Measurements from ENCODE around the gene BRME1.

BRME1 gene

GRCh38 chr19:13844130-13844631, 61.7 kb downstream of the BRME1 start:
- FAIRE-seq: no peak

GRCh38 chr19:13843104-13843921, 62.6 kb downstream of the BRME1 start:
- no peak for FAIRE-seq

- no peak for FAIRE-seq
These were observed 63.4 kb downstream of the BRME1 start for GRCh38 chr19:13842291-13843103.

- FAIRE-seq: no peak
These were observed 64.0 kb downstream of the BRME1 start for GRCh38 chr19:13841962-13842290.

GRCh38 chr19:13841086-13841961, 64.6 kb downstream of the BRME1 start:
- no peak for FAIRE-seq

- no peak for FAIRE-seq
These were observed 65.4 kb downstream of the BRME1 start for GRCh38 chr19:13840305-13841085.

- no peak for FAIRE-seq
These were observed 66.0 kb downstream of the BRME1 start for GRCh38 chr19:13839938-13840304.

GRCh38 chr19:13839130-13839937, 66.6 kb downstream of the BRME1 start:
- FAIRE-seq: no peak

- FAIRE-seq: no peak
These were observed 67.3 kb downstream of the BRME1 start for GRCh38 chr19:13838435-13839129.

GRCh38 chr19:13835791-13836723, 69.9 kb downstream of the BRME1 start:
- no peak for FAIRE-seq

GRCh38 chr19:13834244-13835069, 71.5 kb downstream of the BRME1 start:
- no peak for FAIRE-seq

GRCh38 chr19:13833330-13834243, 72.3 kb downstream of the BRME1 start:
- no peak for FAIRE-seq
